NCI-H524 treated with DMSO at 0.1 percent for 48 hours (cell line): ENCODE data around the gene EML4.

Experiments used
- DNase-seq: peaks from one replicate; lab custom pipeline; 2025; lab: John Stamatoyannopoulos, UW

Gene EML4

GRCh38 chr2:42137125-42137841 is 31.9 kb upstream of the EML4 start:
- DNase-seq = no peak

GRCh38 chr2:42138163-42139015 is 30.8 kb upstream of the EML4 start:
- DNase-seq = no peak

- DNase-seq = no peak
Observed at GRCh38 chr2:42139101-42139500, 30.1 kb upstream of the EML4 start.

- no peak for DNase-seq
Observed at GRCh38 chr2:42140496-42140895, 28.7 kb upstream of the EML4 start.

DNA sequence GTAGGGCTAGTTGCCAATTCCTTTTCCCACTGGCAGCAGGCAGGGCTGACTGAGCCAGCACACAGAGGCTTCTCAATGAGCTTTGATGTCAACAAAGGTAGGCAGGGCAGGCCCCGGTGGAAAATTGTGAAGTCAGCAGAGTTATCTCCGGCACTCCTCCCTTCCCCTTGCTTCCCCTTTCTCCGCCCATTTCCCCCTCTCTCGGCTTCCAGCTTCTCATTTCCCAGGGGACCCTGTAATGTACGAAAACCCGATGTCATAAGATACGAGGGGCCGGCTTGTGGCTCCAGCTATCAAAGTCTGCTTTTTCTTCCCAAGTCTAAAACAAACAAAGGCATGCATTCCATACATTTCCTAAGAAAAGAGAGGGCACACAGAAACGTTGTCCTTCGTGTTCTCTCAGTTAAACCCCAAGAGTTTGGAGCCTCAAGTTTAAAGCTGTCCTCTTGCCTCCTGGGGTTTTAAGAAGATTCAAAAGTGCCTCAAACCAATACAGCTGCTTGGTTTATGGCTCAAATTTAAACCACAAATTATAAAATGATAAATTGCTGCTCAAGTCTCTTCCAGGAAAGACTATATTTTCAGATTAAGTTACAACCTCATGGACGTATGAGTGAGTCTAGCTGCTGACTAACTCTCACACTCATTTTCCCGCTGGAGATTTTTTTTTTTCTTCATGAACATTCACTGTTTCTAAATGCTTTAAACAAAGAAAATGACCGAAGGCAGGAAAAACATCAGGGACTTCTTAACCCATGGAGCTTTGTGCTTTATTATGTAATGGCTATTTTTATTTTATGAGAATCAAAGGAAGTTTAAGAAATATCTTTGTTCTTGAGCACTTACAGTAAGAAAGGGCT is 27.2 kb upstream of the EML4 start:
- DNase-seq = no peak

DNA sequence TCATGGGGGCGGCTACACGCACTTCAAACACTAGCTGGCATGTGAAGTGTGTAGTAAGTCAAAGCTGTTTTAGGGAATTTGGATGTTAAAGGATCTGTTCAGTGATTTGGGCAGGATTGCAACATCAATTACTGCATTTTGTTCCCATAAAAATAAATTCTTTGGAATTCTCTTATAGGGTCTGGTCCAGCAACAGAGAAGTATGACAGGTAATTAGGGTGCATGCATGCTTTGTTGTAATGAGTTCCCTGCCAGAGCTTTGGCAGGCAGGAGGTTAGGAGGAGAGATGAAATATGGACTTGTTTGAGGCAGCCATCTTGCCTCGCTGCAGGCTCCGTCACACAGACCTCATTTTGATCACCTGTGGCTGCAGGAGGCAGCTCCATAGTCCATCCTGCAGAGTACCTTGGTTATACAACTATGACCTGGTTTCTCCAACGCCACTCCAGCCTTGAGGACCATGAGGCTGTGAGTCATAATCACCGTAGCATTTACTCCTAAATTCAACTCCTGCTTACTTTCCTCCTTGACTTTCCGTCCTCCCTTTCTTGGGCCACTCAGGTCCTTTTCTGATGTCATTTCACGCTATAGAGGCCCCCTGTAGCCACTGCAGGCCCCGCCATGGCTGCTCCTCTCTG is 26.5 kb upstream of the EML4 start:
- DNase-seq = no peak

DNA sequence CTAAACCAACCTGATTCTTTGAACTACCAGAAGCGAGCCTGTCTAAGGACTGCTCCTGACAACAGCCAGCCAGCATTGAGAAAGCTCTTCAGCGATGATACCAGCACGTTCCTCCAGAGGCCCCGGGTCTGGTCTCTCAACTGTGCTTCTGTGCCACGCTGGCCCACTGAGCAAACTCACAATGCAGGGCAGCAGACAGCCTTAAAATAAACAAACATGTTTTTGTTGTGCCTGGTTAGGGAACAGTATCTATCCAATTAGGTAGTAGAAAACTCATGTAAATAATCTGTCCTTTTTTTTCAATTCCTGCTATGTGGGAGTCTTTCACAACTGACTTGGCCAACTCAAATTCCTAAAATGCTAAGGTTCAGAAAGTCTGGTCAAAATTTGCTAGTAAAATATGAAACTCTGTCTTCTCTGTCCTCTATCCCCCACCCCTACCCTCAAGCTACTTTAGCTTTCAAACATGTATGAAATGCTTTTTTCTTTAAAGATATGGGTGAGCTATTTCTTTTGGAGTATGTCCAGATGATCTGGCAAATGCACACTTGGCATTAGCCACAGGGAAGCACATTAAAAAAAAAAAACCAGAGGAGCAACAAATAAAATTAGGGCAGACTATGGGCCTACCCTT is 21.4 kb upstream of the EML4 start:
- no peak for DNase-seq

DNA sequence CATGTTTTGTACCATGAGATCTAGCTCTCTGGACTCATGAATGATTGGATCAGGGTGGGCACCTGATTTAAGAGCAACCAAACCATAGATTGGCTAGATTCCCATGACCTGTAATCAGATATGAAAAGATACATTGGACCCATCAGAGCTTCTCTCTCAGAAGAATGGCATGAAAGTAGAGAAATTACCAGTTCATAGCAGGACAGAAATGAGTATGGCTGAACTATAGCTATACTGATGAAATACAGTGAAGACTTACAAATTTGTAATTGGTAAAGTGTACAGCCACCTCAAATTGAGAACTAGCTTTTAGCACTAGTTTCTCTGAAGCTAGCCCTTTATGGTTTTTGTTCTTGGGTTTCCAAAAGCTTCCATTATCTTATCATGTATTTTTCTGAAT is 19.0 kb upstream of the EML4 start:
- DNase-seq = no peak

- DNase-seq = no peak
Observed at GRCh38 chr2:42153944-42154581, 15.1 kb upstream of the EML4 start.

DNA sequence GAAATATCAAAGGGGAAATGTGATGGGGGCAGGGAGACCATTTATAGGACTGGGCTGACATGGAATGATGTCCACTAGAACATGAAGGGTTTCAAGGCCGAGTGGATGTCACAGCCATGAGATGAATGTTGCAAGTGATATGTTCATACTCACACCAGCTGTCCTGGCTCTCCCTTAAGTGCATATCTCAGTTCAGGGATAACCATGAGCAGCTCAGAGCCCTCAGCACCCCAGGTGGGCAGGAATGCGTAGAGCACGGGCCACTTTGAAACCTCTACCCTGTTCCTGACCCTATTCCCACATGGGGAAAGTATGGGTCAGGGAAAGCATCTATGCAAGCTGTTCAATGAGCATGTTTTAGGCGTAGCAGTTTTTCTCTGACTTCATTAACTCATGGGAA is 12.4 kb upstream of the EML4 start:
- DNase-seq = no peak

GRCh38 chr2:42161444-42161843 is 7.7 kb upstream of the EML4 start:
- DNase-seq = no peak

DNA sequence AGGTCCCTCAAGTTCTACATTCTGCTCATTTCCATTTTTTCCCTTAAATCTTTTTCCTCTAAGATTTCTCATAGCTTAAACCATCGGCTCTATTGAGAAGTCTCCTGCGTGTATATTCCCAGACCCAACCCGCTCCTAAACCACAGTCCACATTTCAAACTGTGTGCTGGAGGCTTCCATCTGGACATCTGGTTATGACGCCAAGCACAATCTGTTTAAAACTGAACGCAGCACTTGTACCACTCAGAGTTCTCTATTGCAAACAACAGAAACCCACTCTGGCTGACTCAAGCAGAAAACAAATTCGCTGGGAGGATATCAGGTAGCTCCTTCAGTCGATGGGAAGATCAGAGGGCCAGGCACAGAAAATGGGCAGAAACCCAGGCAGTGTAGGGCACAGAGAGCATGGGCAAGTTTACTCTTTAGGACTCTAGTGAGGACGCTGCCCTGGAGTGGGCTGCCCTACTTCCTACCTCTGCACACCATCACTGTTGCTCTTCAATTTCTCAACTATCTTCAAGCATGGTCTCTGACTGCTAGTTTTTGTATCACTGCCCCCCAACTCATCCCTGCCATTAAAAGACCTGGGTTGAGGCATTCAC is 5.6 kb upstream of the EML4 start:
- peak; percentile 99 for DNase-seq

GRCh38 chr2:42164046-42164445 is 5.1 kb upstream of the EML4 start:
- DNase-seq = peak; percentile 54

DNA sequence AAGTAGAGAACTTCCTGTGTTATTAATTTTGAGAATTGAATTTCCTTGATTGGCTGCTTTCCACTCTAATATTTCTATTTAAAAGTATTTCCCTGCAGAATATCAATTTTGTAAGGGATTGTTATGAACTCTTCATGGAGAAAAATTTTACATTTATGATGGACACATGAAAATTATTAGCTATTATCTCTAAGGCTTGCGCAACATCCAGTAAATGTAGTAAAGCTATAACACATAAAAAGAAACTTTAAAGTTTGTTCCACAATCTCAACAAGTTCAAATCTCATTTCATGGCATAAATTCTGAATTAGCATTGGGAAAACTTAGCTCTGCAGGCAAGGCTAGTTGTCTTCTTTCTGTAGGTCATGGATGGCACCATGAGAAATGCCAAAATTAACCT is 4.2 kb upstream of the EML4 start:
- no peak for DNase-seq

DNA sequence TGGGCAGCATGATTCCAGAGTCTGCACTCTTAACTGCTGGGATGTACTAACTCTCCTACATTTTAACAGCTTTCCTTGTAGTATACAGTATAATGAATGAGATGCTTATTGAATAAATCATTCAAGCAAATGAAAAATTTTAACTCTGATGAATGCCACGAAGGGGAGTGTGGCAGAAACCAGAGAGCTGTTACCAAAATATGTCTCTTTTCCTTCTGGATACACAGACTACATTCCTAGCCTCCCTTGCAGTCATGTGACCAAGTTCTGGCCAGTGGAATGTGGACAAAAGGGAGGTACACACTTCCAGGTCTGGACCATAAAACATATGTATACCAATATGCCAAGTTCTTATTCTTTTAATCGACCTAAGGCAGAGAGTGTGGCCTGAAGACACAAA is 1.7 kb upstream of the EML4 start:
- DNase-seq = no peak

GRCh38 chr2:42168459-42169099 is 574 bp upstream of the EML4 start:
- no peak for DNase-seq

GRCh38 chr2:42169874-42170521 is 845 bp downstream of the EML4 start:
- DNase-seq = no peak

DNA sequence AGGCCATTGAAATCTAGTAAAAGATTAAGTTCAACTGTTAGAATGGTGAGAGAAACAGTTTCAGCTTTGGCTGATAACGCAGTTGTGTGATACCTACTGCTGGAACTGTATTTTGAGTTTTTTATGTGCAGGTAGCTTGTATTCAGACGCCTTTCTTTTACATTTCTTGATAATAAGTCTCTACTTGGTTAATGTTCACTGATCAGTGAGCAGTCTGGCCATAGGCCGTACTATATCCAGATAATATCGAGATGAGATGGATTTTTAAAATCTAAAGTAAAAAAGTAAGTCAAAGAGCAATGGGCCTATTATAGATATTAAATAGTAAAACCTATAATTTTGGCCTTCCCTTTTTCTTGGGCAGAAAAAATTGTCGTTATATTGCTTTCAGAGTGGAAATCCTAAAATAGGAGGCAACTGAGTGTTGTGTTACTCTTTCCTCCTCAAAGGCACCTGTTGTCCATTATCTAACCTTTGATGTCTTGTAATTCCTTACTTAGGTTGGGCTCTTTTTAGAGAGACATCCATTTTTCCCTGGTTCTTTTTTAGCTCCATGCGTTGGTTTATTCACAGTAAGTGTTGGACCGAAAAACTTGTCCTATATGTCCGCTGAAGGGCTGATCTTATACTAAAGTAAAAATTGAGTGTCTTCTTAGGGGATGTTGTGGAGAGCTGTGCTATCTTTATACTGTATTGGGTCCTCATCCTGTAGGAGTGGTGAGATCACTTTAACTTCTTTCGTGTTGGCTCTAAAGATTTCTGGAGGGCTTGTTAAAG is 1.7 kb downstream of the EML4 start:
- DNase-seq = no peak
